ENCODE data around the gene LPCAT1. TPM values are rescaled to one million over a fixed set of nuclear protein-coding genes. Genes with fewer than 3 reads are reported as not detected.

Gene LPCAT1
- total RNA-seq, 1 donor from 2014 or later = 25.3 TPM

DNA sequence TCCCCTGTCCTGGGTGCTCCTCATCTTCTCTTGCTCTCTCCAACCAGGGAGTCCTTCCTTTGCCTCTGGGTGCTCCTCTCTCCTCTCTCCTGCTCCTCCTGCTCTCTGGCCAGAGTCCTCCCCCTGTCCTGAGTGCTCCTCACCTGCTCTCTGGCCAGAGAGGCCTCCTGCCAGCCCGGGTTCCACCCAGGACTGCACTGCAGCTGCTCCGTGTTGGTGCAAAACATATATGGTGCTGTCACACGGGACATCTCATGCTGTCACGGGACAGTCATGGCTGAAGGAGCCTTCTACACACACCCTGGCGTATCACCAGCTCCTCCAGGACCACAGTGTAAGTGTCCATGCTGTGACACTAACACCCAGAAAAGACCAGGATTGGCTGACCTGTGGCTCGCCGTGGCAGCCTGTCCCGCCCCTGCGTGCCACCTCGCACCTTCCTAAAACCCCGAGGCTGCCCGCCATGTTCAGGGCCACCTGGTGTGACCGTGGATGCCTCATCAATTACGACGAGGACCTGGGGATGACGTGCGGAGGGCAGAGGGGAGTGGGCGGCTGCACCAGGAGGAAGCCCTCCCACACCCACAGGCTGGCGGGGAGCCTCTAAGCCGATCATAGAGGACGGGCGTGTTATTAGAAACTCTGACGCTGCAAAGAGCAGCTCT lies 50.7 kb downstream of the LPCAT1 start:
- FAIRE-seq = no peak
- Histone ChIP-seq H3K27me3 (ENCODE audit: control insufficient read depth, insufficient read depth, low read length) (no peaks in the 10 kb centered on the region), H3K36me3 (ENCODE audit: control insufficient read depth, insufficient read depth, low read length) (peaks cover 2% of the 10 kb centered on the region), H3K4me3 (ENCODE audit: low read depth, low read length) (no peak overlapping the region)
- TF ChIP-seq, protein P1, sequence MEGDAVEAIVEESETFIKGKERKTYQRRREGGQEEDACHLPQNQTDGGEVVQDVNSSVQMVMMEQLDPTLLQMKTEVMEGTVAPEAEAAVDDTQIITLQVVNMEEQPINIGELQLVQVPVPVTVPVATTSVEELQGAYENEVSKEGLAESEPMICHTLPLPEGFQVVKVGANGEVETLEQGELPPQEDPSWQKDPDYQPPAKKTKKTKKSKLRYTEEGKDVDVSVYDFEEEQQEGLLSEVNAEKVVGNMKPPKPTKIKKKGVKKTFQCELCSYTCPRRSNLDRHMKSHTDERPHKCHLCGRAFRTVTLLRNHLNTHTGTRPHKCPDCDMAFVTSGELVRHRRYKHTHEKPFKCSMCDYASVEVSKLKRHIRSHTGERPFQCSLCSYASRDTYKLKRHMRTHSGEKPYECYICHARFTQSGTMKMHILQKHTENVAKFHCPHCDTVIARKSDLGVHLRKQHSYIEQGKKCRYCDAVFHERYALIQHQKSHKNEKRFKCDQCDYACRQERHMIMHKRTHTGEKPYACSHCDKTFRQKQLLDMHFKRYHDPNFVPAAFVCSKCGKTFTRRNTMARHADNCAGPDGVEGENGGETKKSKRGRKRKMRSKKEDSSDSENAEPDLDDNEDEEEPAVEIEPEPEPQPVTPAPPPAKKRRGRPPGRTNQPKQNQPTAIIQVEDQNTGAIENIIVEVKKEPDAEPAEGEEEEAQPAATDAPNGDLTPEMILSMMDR (IDR thresholded peaks at IDR 0.05; ENCODE audit: insufficient read depth, low read length, severe bottlenecking) = no peak
- DNase-seq (ENCODE audit: low read depth) = no peak

- no peak for FAIRE-seq
- no peak overlapping the region for H3K4me3 ChIP-seq (ENCODE audit: low read depth, low read length)
- H3K27me3 ChIP-seq (ENCODE audit: control insufficient read depth, insufficient read depth, low read length) = no peaks in the 10 kb centered on the region
- DNase-seq (ENCODE audit: low read depth) = no peak
- peaks cover 2% of the 10 kb centered on the region for H3K36me3 ChIP-seq (ENCODE audit: control insufficient read depth, insufficient read depth, low read length)
- TF ChIP-seq, protein P1 (IDR thresholded peaks at IDR 0.05; ENCODE audit: insufficient read depth, low read length, severe bottlenecking) = no peak
Measured at GRCh38 chr5:1471997-1472963, 51.5 kb downstream of the LPCAT1 start.

- Histone ChIP-seq H3K4me3 (ENCODE audit: low read depth, low read length) (no peak overlapping the region), H3K36me3 (ENCODE audit: control insufficient read depth, insufficient read depth, low read length) (peaks cover 5% of the 10 kb centered on the region), H3K27me3 (ENCODE audit: control insufficient read depth, insufficient read depth, low read length) (no peaks in the 10 kb centered on the region)
- FAIRE-seq (no peak), DNase-seq (ENCODE audit: low read depth) (no peak)
- TF ChIP-seq, protein P1 (IDR thresholded peaks at IDR 0.05; ENCODE audit: insufficient read depth, low read length, severe bottlenecking) = no peak
Measured at GRCh38 chr5:1471240-1471853, 52.4 kb downstream of the LPCAT1 start.

GRCh38 chr5:1470762-1471211 lies 53.0 kb downstream of the LPCAT1 start:
- FAIRE-seq (no peak), DNase-seq (ENCODE audit: low read depth) (no peak)
- no peak overlapping the region for H3K4me3 ChIP-seq (ENCODE audit: low read depth, low read length)
- no peaks in the 10 kb centered on the region for H3K27me3 ChIP-seq (ENCODE audit: control insufficient read depth, insufficient read depth, low read length)
- TF ChIP-seq, protein P1 (IDR thresholded peaks at IDR 0.05; ENCODE audit: insufficient read depth, low read length, severe bottlenecking) = no peak
- H3K36me3 ChIP-seq (ENCODE audit: control insufficient read depth, insufficient read depth, low read length) = peaks cover 5% of the 10 kb centered on the region

GRCh38 chr5:1468629-1469527 lies 54.9 kb downstream of the LPCAT1 start:
- Histone ChIP-seq H3K36me3 (ENCODE audit: control insufficient read depth, insufficient read depth, low read length) (peaks cover 5% of the 10 kb centered on the region), H3K4me3 (ENCODE audit: low read depth, low read length) (no peak overlapping the region), H3K27me3 (ENCODE audit: control insufficient read depth, insufficient read depth, low read length) (no peaks in the 10 kb centered on the region)
- DNase-seq (ENCODE audit: low read depth) = no peak
- no peak for FAIRE-seq
- TF ChIP-seq, protein P1 (IDR thresholded peaks at IDR 0.05; ENCODE audit: insufficient read depth, low read length, severe bottlenecking) = no peak

Data from bronchial epithelial cell (primary cell).